GM12873 (cell line): Measurements from ENCODE around the gene SERGEF.

Experiments used
- CTCF ChIP-seq: IDR thresholded peaks from 2 replicates; pipeline ENCODE4 v1.5.1; 2012; ENCODE audit warnings: low read depth, mild to moderate bottlenecking, moderate library complexity, low read length, control low read depth; ENCODE audit not compliant: insufficient read depth; ENCODE audit errors: missing control alignments

SERGEF gene

GRCh38 chr11:18012122-18012905 lies 533 bp downstream of the SERGEF start:
- no peak for TF ChIP-seq CTCF

GRCh38 chr11:18011633-18012032 lies 1.2 kb downstream of the SERGEF start:
- TF ChIP-seq CTCF, result no peak

- no peak for TF ChIP-seq CTCF
These were observed 1.8 kb downstream of the SERGEF start for GRCh38 chr11:18010977-18011586.

GRCh38 chr11:18010121-18010670 lies 2.7 kb downstream of the SERGEF start:
- TF ChIP-seq CTCF, result no peak

GRCh38 chr11:18005376-18006129 lies 7.3 kb downstream of the SERGEF start:
- no peak for TF ChIP-seq CTCF

GRCh38 chr11:18001191-18001590 lies 11.7 kb downstream of the SERGEF start:
- no peak for TF ChIP-seq CTCF

GRCh38 chr11:18000760-18001159 lies 12.1 kb downstream of the SERGEF start:
- no peak for TF ChIP-seq CTCF
